ENCODE measurements around the gene CARF.
A peak's percentile ranks its signal among the peaks of the same experiment; 100 is the strongest.
"Not testable (repeated sequence)": the region's sequence is repeated elsewhere in the genome, so short reads cannot be mapped to it uniquely, and the experiment has no call there.

The CARF gene

DNA sequence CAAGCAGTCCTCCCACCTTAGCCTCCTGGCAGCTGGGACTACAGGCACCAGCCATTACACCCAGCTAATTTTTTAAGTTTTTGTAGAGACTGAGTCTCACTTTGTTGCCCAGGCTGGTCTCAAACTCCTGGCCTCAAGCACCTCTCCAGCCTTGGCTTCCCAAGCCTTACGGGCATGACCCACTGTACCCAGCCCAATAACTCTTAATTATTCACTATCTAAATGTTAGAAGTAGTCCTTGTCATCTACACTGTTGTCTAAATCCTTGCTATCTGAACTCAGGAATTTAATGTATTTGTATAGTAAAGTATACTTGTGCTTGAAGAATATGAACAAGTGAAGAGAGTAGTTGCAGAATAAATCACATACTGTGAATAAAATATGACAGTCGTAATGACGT is 64.7 kb downstream of the CARF start:
- no peak overlapping the region for H3K4me3 ChIP-seq (ENCODE audit: low read length)
- TF ChIP-seq ZNF274 (IDR thresholded peaks at IDR 0.05; ENCODE audit: low read depth, low read length): no peak

DNA sequence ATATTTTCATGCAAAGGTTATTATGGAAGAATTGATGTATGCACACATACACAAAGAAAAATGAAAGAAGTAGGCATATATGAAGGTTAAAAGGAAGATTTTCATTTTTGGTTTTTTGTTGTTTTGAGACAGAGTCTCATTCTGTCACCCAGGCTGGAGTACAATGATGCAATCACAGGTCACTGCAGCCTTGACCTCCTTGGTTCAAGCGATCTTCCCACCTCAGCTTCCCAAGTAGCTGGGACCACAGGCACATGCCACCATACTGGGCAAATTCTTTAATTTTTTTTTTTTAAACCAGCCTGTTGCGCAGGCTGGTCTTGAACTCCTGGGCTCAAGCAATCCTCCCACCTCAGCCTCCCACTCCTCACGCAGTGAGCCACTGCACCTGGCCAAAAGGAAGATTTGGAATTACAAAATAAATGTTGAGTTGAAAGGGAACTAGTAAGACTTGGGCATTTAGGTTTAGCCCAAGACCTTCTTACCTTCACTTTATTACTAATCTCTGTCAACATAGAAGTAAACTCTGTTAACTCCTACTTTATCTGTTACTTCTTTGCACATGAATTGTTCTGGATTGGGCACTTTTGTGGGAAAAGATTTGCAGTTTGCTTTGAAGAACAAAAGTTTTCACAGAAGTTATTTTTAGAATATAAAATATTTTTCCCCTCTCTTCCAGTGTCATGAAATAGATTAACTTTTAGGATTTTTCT is 70.9 kb downstream of the CARF start:
- no peak for TF ChIP-seq ZNF274 (IDR thresholded peaks at IDR 0.05; ENCODE audit: low read depth, low read length)
- H3K4me3 ChIP-seq (ENCODE audit: low read length): no peak overlapping the region

DNA sequence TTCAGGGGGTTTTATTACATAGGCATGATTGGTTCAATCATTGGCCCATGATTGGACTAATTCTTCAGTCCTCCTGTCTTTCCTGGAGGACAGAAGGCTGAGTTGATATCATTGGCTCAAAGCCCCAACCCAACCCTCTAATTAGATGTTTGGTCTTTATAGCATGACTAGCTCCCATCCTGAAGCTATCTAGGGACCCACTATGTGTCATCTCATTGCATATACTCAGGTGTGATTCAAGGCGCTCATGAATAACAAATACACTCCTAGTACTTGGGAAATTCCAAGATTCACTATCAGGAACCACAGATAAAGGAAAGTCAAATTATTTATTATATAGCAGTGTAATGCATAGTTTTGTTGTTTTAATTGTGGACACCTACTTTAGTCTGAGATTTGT is 77.7 kb downstream of the CARF start:
- no peak for TF ChIP-seq ZNF274 (IDR thresholded peaks at IDR 0.05; ENCODE audit: low read depth, low read length)
- H3K4me3 ChIP-seq (ENCODE audit: low read length): no peak overlapping the region

DNA sequence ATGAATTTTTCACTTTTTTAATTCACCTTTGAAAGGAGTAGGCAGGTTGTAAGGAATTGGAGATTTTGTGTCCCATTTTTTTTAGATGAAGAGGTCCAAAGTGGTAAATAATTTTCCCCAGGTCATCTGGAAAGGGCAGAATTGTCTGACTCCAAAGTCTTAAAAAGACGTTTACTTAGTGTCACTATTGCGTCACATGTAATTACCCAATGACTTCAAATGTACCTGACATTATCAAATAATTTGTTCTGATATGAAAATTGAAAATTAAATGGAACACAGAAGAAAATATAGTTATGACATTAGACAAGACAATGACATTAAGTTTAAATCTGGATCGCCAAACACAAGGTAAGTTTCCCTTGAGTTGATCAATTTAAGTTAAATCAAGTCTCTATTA is 78.4 kb downstream of the CARF start:
- TF ChIP-seq ZNF274 (IDR thresholded peaks at IDR 0.05; ENCODE audit: low read depth, low read length): no peak
- H3K4me3 ChIP-seq (ENCODE audit: low read length): no peak overlapping the region

DNA sequence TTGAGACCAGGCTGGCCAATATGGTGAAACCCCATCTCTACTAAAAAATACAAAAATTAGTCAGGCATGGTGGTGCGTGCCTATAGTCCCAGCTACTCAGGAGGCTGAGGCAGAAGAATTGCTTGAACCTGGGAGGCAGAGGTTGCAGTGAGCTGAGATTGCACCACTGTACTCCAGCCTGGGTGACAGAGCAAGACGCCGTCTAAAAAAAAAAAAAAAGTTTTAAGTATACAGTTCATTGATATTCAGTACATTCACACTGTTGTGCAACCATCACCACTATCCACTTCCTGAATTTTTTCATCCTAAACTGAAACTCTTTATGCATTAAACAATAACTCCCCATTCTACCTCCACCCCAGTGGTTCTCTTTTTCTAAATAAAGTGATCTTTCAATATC is 85.0 kb downstream of the CARF start:
- not testable (repeated sequence) for H3K4me3 ChIP-seq (ENCODE audit: low read length)

DNA sequence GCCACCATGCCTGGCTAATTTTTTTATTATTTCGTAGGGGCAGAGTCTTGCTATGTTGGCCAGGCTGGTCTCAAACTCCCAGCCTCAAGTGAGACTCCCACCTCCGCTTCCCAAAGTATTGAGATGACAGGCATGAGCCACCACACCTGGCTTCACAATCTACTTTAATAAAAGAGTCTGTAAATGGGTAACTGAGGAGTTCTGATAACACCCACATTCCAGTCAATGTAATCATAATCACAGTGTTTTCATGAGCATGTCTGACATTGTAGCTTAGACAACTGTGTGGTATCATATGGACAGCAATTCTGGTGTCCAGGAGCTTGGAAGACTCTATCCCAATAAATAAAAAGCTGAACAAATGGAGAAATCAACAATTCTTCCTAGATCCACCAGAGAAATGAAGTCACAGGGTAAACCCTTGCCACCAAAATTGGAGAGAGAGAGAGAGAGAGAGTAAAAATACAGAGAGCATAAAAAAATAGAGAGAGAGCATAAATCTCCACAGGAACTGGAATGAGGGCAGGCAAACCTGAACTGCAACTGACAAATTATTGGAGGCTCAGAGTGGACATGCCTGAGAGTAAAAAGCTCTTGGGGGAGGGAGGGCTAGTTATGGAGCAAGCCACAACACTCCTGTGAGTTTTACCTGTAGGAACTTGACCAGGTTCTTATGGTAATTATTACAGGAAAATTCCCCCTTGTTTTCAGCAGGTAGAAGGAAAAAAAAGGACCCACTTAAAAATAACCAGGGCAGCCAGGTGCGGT is 90.2 kb downstream of the CARF start:
- H3K4me3 ChIP-seq (ENCODE audit: low read length): no peak overlapping the region
- TF ChIP-seq ZNF274 (IDR thresholded peaks at IDR 0.05; ENCODE audit: low read depth, low read length): no peak

DNA sequence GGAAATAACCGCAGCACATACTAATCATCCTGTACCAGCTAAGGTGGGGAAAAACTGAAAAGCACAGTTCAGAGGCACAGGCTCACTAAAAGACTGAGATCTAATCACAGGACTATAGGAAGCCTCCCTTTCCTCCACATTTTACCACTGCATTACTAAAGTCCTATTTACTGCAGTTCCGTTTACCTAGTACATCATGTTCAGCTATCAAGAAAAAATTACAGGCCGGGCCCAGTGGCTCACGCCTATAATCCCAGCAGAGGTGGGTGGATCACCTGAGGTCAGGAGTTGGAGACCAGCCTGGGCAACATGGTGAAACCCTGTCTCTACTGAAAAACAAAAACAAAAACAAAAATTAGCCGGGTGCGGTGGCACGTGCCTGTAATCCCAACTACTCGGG is 91.6 kb downstream of the CARF start:
- TF ChIP-seq ZNF274 (IDR thresholded peaks at IDR 0.05; ENCODE audit: low read depth, low read length): no peak
- no peak overlapping the region for H3K4me3 ChIP-seq (ENCODE audit: low read length)

DNA sequence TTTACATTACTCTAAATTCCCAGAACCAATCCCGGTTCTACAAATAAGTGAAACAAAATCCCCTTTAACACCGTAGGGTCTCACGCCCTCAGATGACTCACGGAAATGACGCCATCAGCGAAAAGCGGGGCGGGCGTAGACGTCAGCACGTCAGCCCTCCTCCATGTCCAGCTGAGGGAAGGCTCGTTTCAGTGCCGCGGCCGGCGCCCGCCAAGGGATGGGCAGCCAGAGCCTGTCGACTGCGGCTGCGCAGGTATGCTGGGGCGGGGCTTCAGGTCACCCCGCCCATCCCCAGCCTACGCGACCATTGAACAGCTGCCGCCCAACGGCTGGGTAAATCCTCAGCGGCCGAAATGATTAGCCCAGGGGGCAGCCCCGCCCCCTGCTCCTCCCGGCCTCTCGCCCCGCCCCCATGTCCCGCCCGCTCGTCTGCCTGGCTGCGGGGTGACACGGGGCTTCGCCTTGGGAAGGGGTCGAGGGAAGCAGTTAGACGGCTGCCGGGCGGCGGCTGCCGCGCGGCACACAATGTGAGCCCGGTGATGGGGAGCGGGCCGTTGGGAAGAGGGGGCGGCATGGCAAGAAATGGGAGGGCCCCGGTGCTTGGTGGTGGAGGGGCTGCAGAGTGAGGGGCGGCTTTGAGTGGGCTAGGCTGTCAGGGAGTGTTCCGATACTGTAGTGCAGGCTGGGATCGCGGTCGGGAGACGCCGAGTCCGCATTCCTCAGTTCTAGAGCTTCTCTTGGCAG is 102.6 kb downstream of the CARF start, which contains the start of gene NBEAL1:
Gene NBEAL1, plus strand, starts transcription at position 420 of the 744 bp plus-strand sequence. CDS start 1,510 bp downstream, outside the sequence.
- no peak for TF ChIP-seq ZNF274 (IDR thresholded peaks at IDR 0.05; ENCODE audit: low read depth, low read length)
- peak within 1 kb of the TSS; percentile 89 for H3K4me3 ChIP-seq (ENCODE audit: low read length)

DNA sequence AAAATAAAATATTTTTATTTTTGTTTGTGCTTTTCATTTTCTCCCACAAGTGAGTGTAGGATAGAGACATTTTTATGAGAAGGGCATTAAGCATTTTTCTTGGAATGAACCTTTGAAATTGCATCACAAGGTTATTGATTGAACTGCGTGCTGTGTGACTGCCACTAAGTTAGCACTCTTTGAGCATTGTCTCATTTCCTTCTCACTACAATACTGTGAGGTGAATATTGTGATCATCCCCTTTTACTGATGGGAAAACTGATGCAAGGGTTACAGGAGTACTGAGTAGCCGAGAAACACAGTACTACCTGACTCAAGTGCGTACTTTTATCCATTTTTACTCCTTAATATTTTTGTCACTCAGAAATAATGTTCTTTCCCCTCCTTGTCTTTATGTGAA is 104.6 kb downstream of the CARF start:
- no peak overlapping the region for H3K4me3 ChIP-seq (ENCODE audit: low read length)
- no peak for TF ChIP-seq ZNF274 (IDR thresholded peaks at IDR 0.05; ENCODE audit: low read depth, low read length)

DNA sequence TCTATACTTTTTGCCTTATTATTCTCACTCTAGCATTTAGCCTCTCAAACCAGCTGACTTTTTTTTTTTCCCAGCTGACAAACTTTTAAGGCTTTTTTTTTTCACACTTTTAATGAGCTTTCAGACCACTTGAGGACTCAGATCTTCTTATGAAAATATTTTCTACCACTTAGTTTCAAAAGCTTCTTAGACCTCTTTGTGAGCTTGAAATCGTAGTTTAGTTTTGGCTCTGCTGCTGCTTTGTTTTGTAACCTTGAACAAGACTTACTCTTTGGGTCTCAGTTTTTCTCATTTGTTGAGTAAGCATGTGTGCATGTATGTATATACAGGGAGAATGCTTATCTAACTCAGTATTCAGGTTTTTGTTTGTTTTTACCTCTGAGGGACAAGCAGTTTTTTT is 106.1 kb downstream of the CARF start:
- no peak overlapping the region; the same call in 1 of the 2 replicates for H3K4me3 ChIP-seq (ENCODE audit: low read length)
- TF ChIP-seq ZNF274 (IDR thresholded peaks at IDR 0.05; ENCODE audit: low read depth, low read length): no peak

DNA sequence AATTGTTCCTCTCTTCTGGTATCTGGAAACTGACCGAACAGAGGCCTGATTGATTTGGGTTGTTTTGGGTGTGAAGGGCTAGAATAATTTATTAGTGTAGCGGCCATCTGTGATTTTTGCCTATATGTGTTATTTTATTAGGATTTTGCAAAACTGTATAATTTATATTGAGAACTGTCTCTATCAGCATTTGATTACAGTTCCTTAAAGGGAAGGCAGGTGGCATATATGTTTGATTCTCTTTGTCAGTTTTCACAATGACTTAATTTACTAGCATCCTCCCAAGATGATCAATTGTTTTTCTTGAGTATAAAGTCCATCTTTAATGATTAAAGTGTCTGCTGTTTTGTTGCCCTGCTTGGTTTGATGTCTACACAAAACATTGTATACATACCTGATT is 107.1 kb downstream of the CARF start:
- H3K4me3 ChIP-seq (ENCODE audit: low read length): no peak overlapping the region; the same call in 1 of the 2 replicates
- no peak for TF ChIP-seq ZNF274 (IDR thresholded peaks at IDR 0.05; ENCODE audit: low read depth, low read length)

DNA sequence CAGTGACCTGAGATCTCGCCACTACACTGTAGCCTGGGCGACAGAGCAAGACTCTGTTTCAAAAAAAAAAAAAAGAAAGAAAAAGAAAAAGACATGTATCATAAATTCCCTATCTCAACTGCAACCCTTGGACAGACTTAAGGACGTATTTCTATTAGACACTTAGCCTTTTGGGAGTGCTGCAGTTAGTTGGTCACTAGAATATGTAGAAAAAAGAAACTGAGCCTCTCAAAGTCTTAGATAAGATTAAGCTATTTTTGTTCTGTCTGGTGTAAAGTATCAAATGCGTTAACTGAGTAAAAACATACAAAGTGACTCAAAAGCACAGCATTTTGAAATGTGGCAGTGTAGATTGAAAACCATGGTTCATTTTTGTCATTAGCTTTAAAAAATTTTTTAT is 109.9 kb downstream of the CARF start:
- H3K4me3 ChIP-seq (ENCODE audit: low read length): no peak overlapping the region
- TF ChIP-seq ZNF274 (IDR thresholded peaks at IDR 0.05; ENCODE audit: low read depth, low read length): no peak

DNA sequence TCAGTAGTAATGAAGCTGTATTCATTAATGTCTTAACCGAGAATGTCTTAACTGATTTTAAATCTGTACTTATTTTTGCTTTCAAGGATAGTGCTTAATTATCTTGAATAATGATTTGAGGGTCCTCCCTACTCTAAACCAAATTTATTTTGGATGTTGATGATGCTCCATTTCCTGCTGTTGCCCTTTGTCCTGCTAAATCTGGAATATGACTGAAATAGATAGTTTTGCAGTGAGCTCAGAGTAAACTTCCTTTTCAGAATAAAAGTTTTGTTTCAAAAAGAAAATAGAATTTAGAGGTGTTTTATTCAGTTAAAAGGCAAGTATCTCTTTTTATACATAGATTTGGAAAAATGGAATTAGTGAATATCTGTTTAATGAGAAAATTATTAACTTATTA is 110.7 kb downstream of the CARF start:
- H3K4me3 ChIP-seq (ENCODE audit: low read length): no peak overlapping the region
- no peak for TF ChIP-seq ZNF274 (IDR thresholded peaks at IDR 0.05; ENCODE audit: low read depth, low read length)

DNA sequence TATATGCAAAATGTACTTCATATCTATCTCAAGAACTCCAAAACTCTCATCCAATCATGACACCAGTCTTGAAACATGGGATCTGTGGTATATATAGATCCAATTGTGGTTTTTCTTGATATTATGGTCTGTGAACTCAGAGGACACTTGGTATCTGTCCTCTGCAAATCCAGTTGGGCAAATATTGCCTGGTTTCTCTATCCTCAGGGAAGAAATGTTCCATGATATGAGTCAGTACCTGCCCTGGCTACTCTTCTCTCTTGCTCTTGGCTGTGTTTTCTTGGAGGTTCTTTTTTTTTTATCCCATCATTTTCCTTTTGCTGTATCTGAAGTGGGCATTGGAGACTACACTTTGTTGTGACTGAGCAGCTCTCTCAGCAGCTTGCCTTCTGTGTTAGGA is 113.5 kb downstream of the CARF start:
- H3K4me3 ChIP-seq (ENCODE audit: low read length): no peak overlapping the region
- no peak for TF ChIP-seq ZNF274 (IDR thresholded peaks at IDR 0.05; ENCODE audit: low read depth, low read length)

DNA sequence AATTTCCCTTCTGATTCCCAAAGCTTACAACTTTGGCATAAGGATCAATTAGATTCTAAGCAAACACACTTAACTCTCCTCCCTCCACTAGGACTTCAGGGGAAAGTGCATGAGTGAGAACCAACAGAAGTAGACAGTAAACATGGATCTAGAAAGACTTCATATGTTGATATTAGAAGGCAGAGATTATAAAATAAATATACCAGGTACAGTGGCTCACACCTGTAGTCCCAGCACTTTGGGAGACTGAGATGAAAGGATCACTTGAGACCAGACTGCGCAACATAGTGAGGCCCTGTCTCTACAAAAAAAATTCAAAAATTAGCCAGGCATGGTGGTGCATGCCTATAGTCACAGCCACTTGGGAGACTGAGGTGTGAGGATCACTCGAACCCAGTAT is 118.5 kb downstream of the CARF start:
- no peak overlapping the region for H3K4me3 ChIP-seq (ENCODE audit: low read length)
- no peak for TF ChIP-seq ZNF274 (IDR thresholded peaks at IDR 0.05; ENCODE audit: low read depth, low read length)

Measured in GM08714 (cell line).